K562 (cell line): ENCODE results near the gene PAAF1. TPM values are rescaled to one million over a fixed set of nuclear protein-coding genes. Genes with fewer than 3 reads are reported as not detected.

ENCODE experiments used
- ATAC-seq: fragments of 200-7000 bp; cut with Tn5 transposase; 3 replicates; pipeline ENCODE4 v1.9.1; 2020; ENCODE audit warnings: moderate library complexity
- BruUV-seq: library from RNA; stranded (reverse); fragments of 400-500 nt; replicated peaks from 2 replicates; lab custom pipeline; 2021; lab: Mats Ljungman, UMichigan
- CTCF ChIA-PET: fragments of 300-600 bp; formaldehyde crosslinking; extraction: SDS; loops from one replicate; lab custom pipeline; 2021; ENCODE audit warnings: low intra/inter-chr PET ratio; lab: Yijun Ruan, JAX
- POLR2A ChIA-PET: fragments of 300-600, 350-650 bp; sonication (Branson Sonifier 250); formaldehyde crosslinking; extraction: SDS; loops from one replicate; lab custom pipeline; 2021; ENCODE audit warnings: antibody characterized with exemption, inconsistent platforms; lab: Yijun Ruan, JAX
- DNase-seq, 4 experiments: peaks; one replicate each; pipeline versions ENCODE4 v3.0.0 to v3.0.0-alpha.2; 2011 to 2018; ENCODE audit warnings: low spot score in 3 of 4, mixed read lengths in 3 of 4; ENCODE audit errors: extremely low read depth in 1 of 4
- FAIRE-seq: peaks from 2 replicates; lab custom pipeline; 2011; peaks lifted over from hg19 to GRCh38; lab: Jason Lieb, UNC
- H2AFZ ChIP-seq: 2 replicates; pipeline ENCODE4 v1.6.0; 2011; ENCODE audit warnings: low read depth, low read length, control low read depth, inconsistent platforms
- H3K27ac ChIP-seq: fragments of 200-600 bp; 3 replicates; pipeline ENCODE4 v1.8.0; 2011; ENCODE audit warnings: low read depth, mild to moderate bottlenecking, control low read depth, inconsistent platforms, low read length, moderate library complexity, mixed read lengths; ENCODE audit errors: extremely low read depth
- H3K27me3 ChIP-seq, 2 experiments: fragments of 300-600 bp in 1 of 2; 2 replicates in 1 of 2; 3 replicates in 1 of 2; pipeline versions ENCODE4 v1.6.0 to v1.8.0; 2011; ENCODE audit warnings: inconsistent platforms in 2 of 2, low read length in 2 of 2, mild to moderate bottlenecking in 1 of 2, mixed read lengths in 1 of 2, moderate library complexity in 1 of 2; ENCODE audit not compliant: control insufficient read depth in 2 of 2, insufficient read depth in 2 of 2
- H3K36me3 ChIP-seq: fragments of 300-600 bp; 3 replicates; pipeline ENCODE4 v1.8.0; 2011; ENCODE audit warnings: mild to moderate bottlenecking, low read length, inconsistent platforms; ENCODE audit not compliant: control insufficient read depth, insufficient read depth
- H3K4me1 ChIP-seq, 2 experiments: fragments of 200-600 bp in 1 of 2; replicated peaks in 1 of 2; 2 replicates in 1 of 2; 3 replicates in 1 of 2; pipeline versions ENCODE4 v1.5.1 to v1.8.0; 2011; ENCODE audit warnings: inconsistent platforms in 2 of 2, low read length in 2 of 2, mild to moderate bottlenecking in 1 of 2, mixed read lengths in 1 of 2, moderate library complexity in 1 of 2; ENCODE audit not compliant: control insufficient read depth in 2 of 2, insufficient read depth in 2 of 2
- H3K4me2 ChIP-seq: 2 replicates; pipeline ENCODE4 v1.6.1; 2011; ENCODE audit warnings: low read length, control low read depth, inconsistent platforms, mixed read lengths; ENCODE audit not compliant: insufficient read depth
- H3K4me3 ChIP-seq: fragments of 200-600 bp; sonication (generic), shearing (Covaris generic); 2 replicates; pipeline ENCODE4 v1.5.1; 2016; ENCODE audit warnings: control low read depth, inconsistent platforms
- H3K79me2 ChIP-seq: fragments of 200-600 bp; 3 replicates; pipeline ENCODE4 v1.8.0; 2011; ENCODE audit warnings: low read length, inconsistent platforms; ENCODE audit not compliant: control insufficient read depth, insufficient read depth
- H3K9ac ChIP-seq, 2 experiments: 2 replicates each; pipeline versions ENCODE4 v1.6.0 to v1.6.1; 2011; ENCODE audit warnings: low read depth in 2 of 2, low read length in 2 of 2, control low read depth in 1 of 2, inconsistent platforms in 1 of 2, mild to moderate bottlenecking in 1 of 2, mixed read lengths in 1 of 2; ENCODE audit not compliant: insufficient read depth in 1 of 2
- H3K9me1 ChIP-seq: one replicate; pipeline ENCODE4 v1.6.0; 2011; ENCODE audit warnings: inconsistent platforms, mild to moderate bottlenecking, low read length, moderate library complexity; ENCODE audit not compliant: control insufficient read depth, insufficient read depth
- H3K9me3 ChIP-seq: replicated peaks from 2 replicates; pipeline ENCODE4 v1.5.1; 2011; ENCODE audit warnings: low read depth, low read length, inconsistent platforms; ENCODE audit not compliant: control insufficient read depth, insufficient read depth
- H4K20me1 ChIP-seq: replicated peaks from 2 replicates; pipeline ENCODE4 v1.6.1; 2011; ENCODE audit warnings: low read length, inconsistent platforms, mixed read lengths; ENCODE audit not compliant: control insufficient read depth, insufficient read depth
- ARID2 ChIP-seq: fragments of 450-650 bp; IDR thresholded peaks from 2 replicates; pipeline ENCODE4 v1.6.1; 2017; ENCODE audit warnings: antibody characterized with exemption, mild to moderate bottlenecking
- ATF1 ChIP-seq, 2 experiments: fragments of 450-650 bp in 1 of 2; IDR thresholded peaks; 2 replicates each; pipeline ENCODE4 v1.6.1; 2016; ENCODE audit warnings: missing compliant biosample characterization in 1 of 2, missing genetic modification characterization in 1 of 2
- C11orf30 ChIP-seq: fragments of 450-650 bp; IDR thresholded peaks from 2 replicates; pipeline ENCODE4 v1.6.1; 2016; ENCODE audit warnings: low read depth, mild to moderate bottlenecking
- CCNT2 ChIP-seq: IDR thresholded peaks from 2 replicates; pipeline ENCODE4 v1.6.1; 2011; ENCODE audit warnings: borderline replicate concordance, low read depth, mild to moderate bottlenecking, moderate library complexity, mixed read lengths, low read length; ENCODE audit not compliant: insufficient read length; ENCODE audit errors: extremely low read depth
- FOXJ2 ChIP-seq: fragments of 200-800 bp; sonication (Bioruptor generic); IDR thresholded peaks from 2 replicates; pipeline ENCODE4 v1.6.1; 2016; ENCODE audit warnings: missing genetic modification characterization, missing compliant biosample characterization
- HEY1 ChIP-seq: fragments of 250-450 bp; sonication (Bioruptor Pico); IDR thresholded peaks from 2 replicates; pipeline ENCODE4 v1.5.0; 2020; ENCODE audit warnings: mild to moderate bottlenecking, moderate library complexity, borderline replicate concordance
- HMGN3 ChIP-seq: IDR thresholded peaks from 2 replicates; pipeline ENCODE4 v1.6.1; 2011; ENCODE audit warnings: borderline replicate concordance, low read depth, mild to moderate bottlenecking, mixed read lengths, low read length; ENCODE audit not compliant: insufficient read length; ENCODE audit errors: extremely low read depth
- MECOM ChIP-seq: fragments of 250-450 bp; sonication (Bioruptor Pico); IDR thresholded peaks from 2 replicates; pipeline ENCODE4 v1.8.0; 2022; ENCODE audit warnings: inconsistent platforms
- MYC ChIP-seq, 2 experiments: fragments of 250-450 bp in 1 of 2; sonication (Bioruptor Pico) in 1 of 2; IDR thresholded peaks; 2 replicates each; pipeline versions ENCODE4 v1.5.1 to v1.6.1; 2012 to 2021; ENCODE audit warnings: low read depth in 2 of 2, borderline replicate concordance in 1 of 2, improper control_type of control experiment in 1 of 2, low read length in 1 of 2, mild to moderate bottlenecking in 1 of 2, moderate library complexity in 1 of 2
- RBM22 ChIP-seq: fragments of 200-400 bp; formaldehyde crosslinking; IDR thresholded peaks from 2 replicates; pipeline ENCODE4 v1.6.1; 2018; ENCODE audit warnings: low read length, low read depth; ENCODE audit not compliant: poor library complexity, severe bottlenecking
- SP1 ChIP-seq: sonication (generic); formaldehyde crosslinking; IDR thresholded peaks from 2 replicates; pipeline ENCODE4 v1.8.1; 2022; ENCODE audit warnings: mild to moderate bottlenecking, missing genetic modification reagents
- SUPT5H ChIP-seq: fragments of 450-650 bp; IDR thresholded peaks from 2 replicates; pipeline ENCODE4 v1.6.1; 2016
- THRA ChIP-seq: fragments of 450-650 bp; IDR thresholded peaks from 2 replicates; pipeline ENCODE4 v1.6.1; 2017; ENCODE audit warnings: mild to moderate bottlenecking, moderate library complexity
- ZNF175 ChIP-seq: fragments of 200-800 bp; sonication (Bioruptor generic); IDR thresholded peaks from 2 replicates; pipeline ENCODE4 v1.6.1; 2016; ENCODE audit warnings: low read depth, mild to moderate bottlenecking, missing genetic modification characterization, missing compliant biosample characterization
- WGBS: fragments of 100-300 bp; shearing (Covaris generic); methylation state at CpG from one replicate; pipeline ENCODE4 v1.1.6; 2016; ENCODE audit warnings: low coverage, mixed read lengths; ENCODE audit not compliant: insufficient coverage; ENCODE audit errors: missing lambda C conversion rate; 5-methylcytosine and 5-hydroxymethylcytosine counted together
- in situ Hi-C: fragments of 300-500 bp; cut with MboI; formaldehyde crosslinking; loops from 4 replicates; pipeline ENCODE4 v1.15.0; 2018; ENCODE audit warnings: inconsistent platforms, mixed read lengths
- intact Hi-C: fragments of 100-400 bp; cut with micrococcal nuclease; formaldehyde crosslinking; loops from 2 replicates; pipeline ENCODE4 v1.14.2; 2022
- polyA plus RNA-seq, 8 experiments: library from polyadenylated mRNA; depleted of rRNA in 4 of 8; stranded (reverse) in 5 of 8; unstranded in 3 of 8; fragments of >200 nt; fragmentation: Nextera tagmentation in 2 of 8; fragmentation: Illumina TruSeq in 1 of 8; extraction: Ambion mirVana in 2 of 8; extraction: Trizol in 1 of 8; gene quantifications; 2 replicates each; pipeline versions ENCODE4 v1.2.1 to v1.2.3, GENCODE V29; 2011 to 2014; ENCODE audit warnings: inconsistent platforms in 1 of 8, missing spikeins in 1 of 8
- total RNA-seq, 7 experiments: library from RNA; depleted of rRNA in 6 of 7; stranded (reverse); fragments of >200 nt in 6 of 7; fragmentation: Illumina TruSeq in 2 of 7; extraction: Trizol in 2 of 7; gene quantifications; 2 replicates each; pipeline versions ENCODE4 v1.2.1 to v1.2.3, GENCODE V29; 2011 to 2021; ENCODE audit warnings: low replicate concordance in 1 of 7

PAAF1 gene
- total and polyA plus RNA-seq, 9 of the 15 experiments (the other 6 are each of a cell fraction or from before 2014, with no cell fraction given) = 13.5 to 78.6 (median 23.3) TPM

GRCh38 chr11:73870261-73870660 is 6.5 kb upstream of the PAAF1 start:
- peaks cover 3% of the 10 kb centered on the region for H3K9me1 ChIP-seq
- DNase-seq = no peak
- peaks cover 3 to 4% of the 10 kb centered on the region in 2 experiments; a peak in 3 of 5 replicates for H3K4me1 ChIP-seq
- ChIA-PET CTCF (no interaction called here), POLR2A (interaction anchor here (0.6 to 2.5 kb wide), 4 partner anchors 8 to 108 kb away, joined by 4 to 20 read pairs (median 8); no protein-coding TSS in a partner anchor)
- intact Hi-C loops (loop anchor here (10.0 kb wide), 1 partner anchor 105 kb away; the partner anchor contains the start of gene RAB6A), in situ Hi-C loops (no loop called here)
- no TSS peak for BruUV-seq
- no peak overlapping the region for H3K27ac ChIP-seq
- H4K20me1 ChIP-seq = no peaks in the 10 kb centered on the region
- 88% methylated on average over 3 of the region's 3 CpGs for WGBS
- H3K9me3 ChIP-seq = no peaks in the 10 kb centered on the region
- peaks cover 24% of the 10 kb centered on the region for H3K79me2 ChIP-seq
- peaks cover 54% of the 10 kb centered on the region for H3K36me3 ChIP-seq
- no peaks in the 10 kb centered on the region for H3K27me3 ChIP-seq
- no peak overlapping the region for H3K9ac ChIP-seq
- no peak overlapping the region for H3K4me3 ChIP-seq
- H2AFZ ChIP-seq = no peak overlapping the region
- no peak for FAIRE-seq
- ATAC-seq = no peak
- H3K4me2 ChIP-seq = no peak overlapping the region
- TF ChIP-seq MECOM (CRISPR knock-in tag) (no peak), MYC (IDR thresholded peaks at IDR 0.05; ENCODE audit: low read depth, low read length) (no peak), MYC (CRISPR knock-in tag; IDR thresholded peaks at IDR 0.05; ENCODE audit: borderline replicate concordance, low read depth) (no peak), ARID2 (no peak), ZNF175 (CRISPR knock-in tag) (no peak), HEY1 (CRISPR knock-in tag) (no peak), ATF1 (CRISPR knock-in tag; IDR thresholded peaks at IDR 0.05) (no peak), ATF1 (tag; IDR thresholded peaks at IDR 0.05) (no peak), SP1 (CRISPR knock-in tag) (no peak), THRA (no peak), CCNT2 (no peak), FOXJ2 (tag) (no peak), SUPT5H (no peak), C11orf30 (no peak), RBM22 (no peak), HMGN3 (no peak)
- TF ChIP-seq, all 486 proteins: peak for 0
